Loucy (cell line): ENCODE results near the gene MTHFR.

Source experiments
- H2AFZ ChIP-seq: fragments of 200-600 bp; sonication (generic); 2 replicates; pipeline ENCODE4 v1.6.0; 2016; ENCODE audit warnings: antibody characterized with exemption, mild to moderate bottlenecking, low read length, moderate library complexity
- H3F3A ChIP-seq: fragments of 200-600 bp; 2 replicates; pipeline ENCODE4 v1.6.0; 2016; ENCODE audit warnings: antibody characterized with exemption, low read depth, mild to moderate bottlenecking
- H3K27me3 ChIP-seq: fragments of 200-600 bp; sonication (generic); 2 replicates; pipeline ENCODE4 v1.6.1; 2014; ENCODE audit warnings: low read length, mild to moderate bottlenecking; ENCODE audit not compliant: insufficient read depth, poor library complexity, severe bottlenecking
- H3K36me3 ChIP-seq: fragments of 200-600 bp; sonication (generic); 2 replicates; pipeline ENCODE4 v1.6.1; 2016; ENCODE audit warnings: low read length; ENCODE audit not compliant: insufficient read depth
- H3K4me1 ChIP-seq: fragments of 200-600 bp; sonication (generic); 2 replicates; pipeline ENCODE4 v1.5.1; 2014; ENCODE audit warnings: low read length, mild to moderate bottlenecking; ENCODE audit not compliant: insufficient read depth, poor library complexity, severe bottlenecking
- H3K4me2 ChIP-seq: fragments of 200-600 bp; sonication (generic); 2 replicates; pipeline ENCODE4 v1.6.0; 2014; ENCODE audit warnings: antibody characterized with exemption, low read length, low read depth, mild to moderate bottlenecking; ENCODE audit not compliant: poor library complexity, severe bottlenecking
- H3K4me3 ChIP-seq: fragments of 200-600 bp; sonication (generic); 2 replicates; pipeline ENCODE4 v1.5.1; 2014; ENCODE audit warnings: low read length, mild to moderate bottlenecking, mixed read lengths; ENCODE audit not compliant: poor library complexity, severe bottlenecking
- H3K79me2 ChIP-seq: fragments of 200-600 bp; sonication (generic); 2 replicates; pipeline ENCODE4 v1.6.1; 2014; ENCODE audit warnings: low read length; ENCODE audit not compliant: insufficient read depth
- H3K9ac ChIP-seq: fragments of 200-600 bp; sonication (generic); 2 replicates; pipeline ENCODE4 v1.6.0; 2014; ENCODE audit warnings: mild to moderate bottlenecking, low read depth, low read length, moderate library complexity; ENCODE audit not compliant: poor library complexity, severe bottlenecking
- H3K9me2 ChIP-seq: fragments of 200-600 bp; sonication (generic); replicated peaks from 2 replicates; pipeline ENCODE4 v1.6.1; 2016; ENCODE audit warnings: low read depth, low read length, mixed read lengths
- H3K9me3 ChIP-seq: fragments of 200-600 bp; sonication (generic); 2 replicates; pipeline ENCODE4 v1.6.1; 2014; ENCODE audit warnings: mild to moderate bottlenecking, antibody characterized with exemption, low read length, low read depth; ENCODE audit not compliant: insufficient read depth
- H4K20me1 ChIP-seq: fragments of 200-600 bp; sonication (generic); 2 replicates; pipeline ENCODE4 v1.6.0; 2014; ENCODE audit warnings: antibody characterized with exemption, low read length, mild to moderate bottlenecking; ENCODE audit not compliant: insufficient read depth, poor library complexity, severe bottlenecking
- EZH2phosphoT487 ChIP-seq: fragments of 200-600 bp; IDR thresholded peaks from 2 replicates; pipeline ENCODE4 v1.6.1; 2018; ENCODE audit warnings: antibody characterized with exemption, mild to moderate bottlenecking, moderate library complexity, borderline replicate concordance
- TF ChIP-seq, protein P1 (sequence below): fragments of 200-600 bp; sonication (generic); conservative IDR thresholded peaks from 2 replicates; pipeline ENCODE4 v1.5.1; 2014; ENCODE audit warnings: mild to moderate bottlenecking, antibody characterized with exemption, low read length

Gene MTHFR

DNA sequence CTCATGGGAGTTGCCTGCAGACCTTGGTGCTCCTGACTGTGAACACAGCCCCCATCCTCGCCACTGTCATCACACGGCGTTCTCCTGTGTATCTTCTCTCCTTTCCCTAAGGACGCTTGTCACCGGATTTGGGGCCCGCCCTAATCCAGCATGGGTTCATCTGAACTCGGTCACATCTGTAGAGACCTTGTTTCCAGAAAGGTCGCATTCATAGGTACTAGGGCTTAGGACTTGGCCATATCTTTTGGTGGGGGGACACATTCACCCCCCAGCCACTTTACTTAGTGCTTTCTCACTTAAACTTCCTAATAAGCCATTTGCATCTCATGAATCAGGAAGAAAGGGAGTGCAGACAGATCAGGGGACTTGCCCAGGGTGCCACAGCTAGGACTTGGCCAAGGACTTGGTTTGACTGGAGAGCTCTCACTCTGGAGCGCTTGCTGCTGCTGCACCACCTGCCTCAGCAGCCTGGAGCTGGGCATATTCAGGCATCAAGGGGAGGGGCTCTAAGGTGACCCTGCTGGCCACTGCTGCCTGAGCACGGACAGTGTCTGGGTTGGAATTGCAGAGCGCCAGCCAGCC, 32.1 kb upstream of the MTHFR start:
- Histone ChIP-seq H4K20me1 (peaks cover 3% of the 10 kb centered on the region), H3K4me2 (no peak overlapping the region), H3F3A (peaks cover 16% of the 10 kb centered on the region; the same call in 1 of the 2 replicates), H3K9ac (no peak overlapping the region), H2AFZ (no peak overlapping the region), H3K27me3 (no peaks in the 10 kb centered on the region), H3K4me3 (no peak overlapping the region), H3K4me1 (peaks cover 22% of the 10 kb centered on the region), H3K79me2 (no peaks in the 10 kb centered on the region), H3K36me3 (peaks cover 80% of the 10 kb centered on the region; the same call in 1 of the 2 replicates), H3K9me2 (no peaks in the 10 kb centered on the region), H3K9me3 (no peaks in the 10 kb centered on the region)
- TF ChIP-seq EZH2phosphoT487, result no peak
- TF ChIP-seq, protein P1, sequence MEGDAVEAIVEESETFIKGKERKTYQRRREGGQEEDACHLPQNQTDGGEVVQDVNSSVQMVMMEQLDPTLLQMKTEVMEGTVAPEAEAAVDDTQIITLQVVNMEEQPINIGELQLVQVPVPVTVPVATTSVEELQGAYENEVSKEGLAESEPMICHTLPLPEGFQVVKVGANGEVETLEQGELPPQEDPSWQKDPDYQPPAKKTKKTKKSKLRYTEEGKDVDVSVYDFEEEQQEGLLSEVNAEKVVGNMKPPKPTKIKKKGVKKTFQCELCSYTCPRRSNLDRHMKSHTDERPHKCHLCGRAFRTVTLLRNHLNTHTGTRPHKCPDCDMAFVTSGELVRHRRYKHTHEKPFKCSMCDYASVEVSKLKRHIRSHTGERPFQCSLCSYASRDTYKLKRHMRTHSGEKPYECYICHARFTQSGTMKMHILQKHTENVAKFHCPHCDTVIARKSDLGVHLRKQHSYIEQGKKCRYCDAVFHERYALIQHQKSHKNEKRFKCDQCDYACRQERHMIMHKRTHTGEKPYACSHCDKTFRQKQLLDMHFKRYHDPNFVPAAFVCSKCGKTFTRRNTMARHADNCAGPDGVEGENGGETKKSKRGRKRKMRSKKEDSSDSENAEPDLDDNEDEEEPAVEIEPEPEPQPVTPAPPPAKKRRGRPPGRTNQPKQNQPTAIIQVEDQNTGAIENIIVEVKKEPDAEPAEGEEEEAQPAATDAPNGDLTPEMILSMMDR, result no peak

DNA sequence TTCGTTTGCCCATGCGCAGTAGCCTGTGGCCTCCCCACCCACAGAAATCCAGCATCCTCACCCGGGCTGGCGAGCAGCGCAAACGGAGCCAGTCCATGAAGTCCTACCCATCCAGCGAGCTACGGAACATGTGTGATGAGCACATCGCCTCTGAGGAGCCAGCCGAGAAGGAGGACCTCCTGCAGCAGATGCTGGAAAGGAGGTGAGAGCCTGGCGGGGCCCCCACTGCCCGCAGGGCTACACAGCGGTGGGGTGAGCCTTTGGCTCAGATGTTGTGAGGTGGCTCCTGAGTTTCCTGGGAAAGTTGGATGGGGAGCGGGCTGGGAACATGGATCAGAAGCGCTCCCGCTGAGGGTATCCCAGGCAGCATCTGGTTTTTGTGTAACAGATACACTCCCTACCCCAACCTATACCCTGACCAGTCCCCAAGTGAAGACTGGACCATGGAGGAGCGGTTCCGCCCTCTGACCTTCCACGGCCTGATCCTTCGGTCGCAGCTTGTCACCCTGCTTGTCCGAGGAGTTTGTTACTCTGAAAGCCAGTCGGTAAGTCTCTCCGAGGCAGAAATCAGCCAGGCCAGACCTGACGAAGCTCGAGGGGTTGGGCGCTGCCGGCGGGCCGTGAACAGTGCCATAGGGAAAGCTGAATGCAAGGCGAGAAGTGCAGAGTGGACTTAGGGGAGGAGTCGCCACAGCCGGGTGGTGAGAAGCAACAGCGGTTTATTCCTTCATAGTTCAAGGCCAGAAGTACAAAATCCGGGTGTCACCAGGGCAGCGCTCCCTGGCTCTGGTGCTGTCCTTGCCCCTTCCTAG, 31.4 kb upstream of the MTHFR start:
- no peaks in the 10 kb centered on the region for H4K20me1 ChIP-seq
- H3K9me2 ChIP-seq, result no peaks in the 10 kb centered on the region
- TF ChIP-seq, protein P1, result no peak
- no peak for TF ChIP-seq EZH2phosphoT487
- peaks cover 86% of the 10 kb centered on the region; the same call in 1 of the 2 replicates for H3K36me3 ChIP-seq
- H3K79me2 ChIP-seq, result no peaks in the 10 kb centered on the region
- no peak overlapping the region for H3K4me3 ChIP-seq
- H3K4me1 ChIP-seq, result peaks cover 15% of the 10 kb centered on the region
- H3K27me3 ChIP-seq, result no peaks in the 10 kb centered on the region
- no peak overlapping the region for H3K4me2 ChIP-seq
- H2AFZ ChIP-seq, result no peak overlapping the region
- H3K9me3 ChIP-seq, result no peaks in the 10 kb centered on the region
- H3F3A ChIP-seq, result peaks cover 9% of the 10 kb centered on the region; the same call in 1 of the 2 replicates
- no peak overlapping the region for H3K9ac ChIP-seq

DNA sequence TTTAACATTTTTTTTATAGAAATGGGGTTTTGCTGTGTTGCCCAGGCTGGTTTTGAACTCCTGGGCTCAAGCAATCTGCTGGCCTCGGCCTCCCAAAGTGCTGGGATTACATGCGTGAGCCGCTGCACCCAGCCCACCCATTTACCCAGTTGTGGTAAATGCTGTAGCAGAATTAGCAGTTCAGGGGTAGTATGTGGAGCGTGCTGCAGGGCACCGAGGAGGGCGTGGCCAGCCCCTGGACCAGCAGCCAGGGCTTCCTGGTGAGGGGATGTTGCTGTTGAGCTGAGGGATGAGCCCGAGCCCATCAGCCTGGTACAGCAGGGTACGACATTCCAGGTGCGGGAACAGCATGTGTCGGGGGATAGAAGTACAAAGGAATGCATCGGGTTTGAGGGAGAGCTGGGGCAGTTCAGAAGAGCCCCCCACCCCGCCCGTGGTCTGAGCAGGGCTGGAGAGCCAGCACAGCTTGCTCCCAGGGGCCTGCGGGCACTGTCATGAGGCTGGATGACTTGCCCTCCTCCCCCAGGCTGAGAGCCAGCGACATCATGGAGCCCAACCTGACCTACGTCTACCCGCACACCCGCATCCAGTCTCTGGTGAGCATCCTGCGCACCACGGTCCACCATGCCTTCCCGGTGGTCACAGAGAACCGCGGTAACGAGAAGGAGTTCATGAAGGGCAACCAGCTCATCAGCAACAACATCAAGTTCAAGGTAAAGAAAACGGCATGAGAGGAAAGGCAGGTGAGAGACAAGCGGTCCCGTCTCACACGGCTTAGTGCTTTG, 29.9 kb upstream of the MTHFR start:
- no peaks in the 10 kb centered on the region for H3K9me2 ChIP-seq
- no peaks in the 10 kb centered on the region for H3F3A ChIP-seq
- no peak overlapping the region for H3K4me2 ChIP-seq
- H2AFZ ChIP-seq, result no peak overlapping the region
- no peaks in the 10 kb centered on the region for H4K20me1 ChIP-seq
- peaks cover under 1% of the 10 kb centered on the region for H3K4me1 ChIP-seq
- H3K27me3 ChIP-seq, result no peaks in the 10 kb centered on the region
- TF ChIP-seq, protein P1, result no peak
- TF ChIP-seq EZH2phosphoT487, result no peak
- H3K9ac ChIP-seq, result no peak overlapping the region
- no peak overlapping the region for H3K4me3 ChIP-seq
- H3K36me3 ChIP-seq, result peaks cover 88% of the 10 kb centered on the region; the same call in 1 of the 2 replicates
- no peaks in the 10 kb centered on the region for H3K9me3 ChIP-seq
- no peaks in the 10 kb centered on the region for H3K79me2 ChIP-seq
